ENCODE results near the gene NGFR. TPM values are rescaled to one million over a fixed set of nuclear protein-coding genes. Genes with fewer than 3 reads are reported as not detected.

Gene NGFR
- total RNA-seq, 1 donor from 2014 or later: 4.5 TPM

DNA sequence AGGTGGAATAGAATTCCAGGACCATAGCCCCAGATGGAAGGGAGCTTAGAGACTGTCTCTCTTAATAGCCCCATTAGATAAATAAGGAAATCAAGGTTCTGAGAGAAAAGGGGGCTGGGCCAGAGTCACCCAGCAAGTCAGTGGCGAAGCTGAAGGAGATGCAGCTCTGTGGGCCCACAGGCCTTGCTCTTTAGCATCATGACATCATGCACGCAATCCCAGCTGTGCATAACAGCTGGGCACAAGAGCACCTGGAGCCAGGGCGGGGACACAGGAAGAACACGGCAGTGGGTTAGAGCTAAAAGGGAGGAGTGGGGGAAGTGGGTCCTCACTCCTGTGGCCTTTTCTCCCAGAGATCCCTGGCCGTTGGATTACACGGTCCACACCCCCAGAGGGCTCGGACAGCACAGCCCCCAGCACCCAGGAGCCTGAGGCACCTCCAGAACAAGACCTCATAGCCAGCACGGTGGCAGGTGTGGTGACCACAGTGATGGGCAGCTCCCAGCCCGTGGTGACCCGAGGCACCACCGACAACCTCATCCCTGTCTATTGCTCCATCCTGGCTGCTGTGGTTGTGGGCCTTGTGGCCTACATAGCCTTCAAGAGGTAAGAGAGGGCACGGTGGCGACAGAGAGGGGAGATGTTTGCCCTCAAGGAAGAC lies 15.1 kb downstream of the NGFR start:
- peaks cover 2% of the 10 kb centered on the region for H3K27me3 Mint-ChIP-seq (ENCODE audit: unreplicated experiment)
- H3K9me3 Mint-ChIP-seq (ENCODE audit: unreplicated experiment): no peaks in the 10 kb centered on the region
- no peak overlapping the region for H3K4me3 Mint-ChIP-seq (ENCODE audit: unreplicated experiment)
- peaks cover 10% of the 10 kb centered on the region for H3K4me1 Mint-ChIP-seq (ENCODE audit: unreplicated experiment)
- H3K36me3 Mint-ChIP-seq (ENCODE audit: low read depth, unreplicated experiment): peaks cover 5% of the 10 kb centered on the region
- TF ChIP-seq, protein P1, sequence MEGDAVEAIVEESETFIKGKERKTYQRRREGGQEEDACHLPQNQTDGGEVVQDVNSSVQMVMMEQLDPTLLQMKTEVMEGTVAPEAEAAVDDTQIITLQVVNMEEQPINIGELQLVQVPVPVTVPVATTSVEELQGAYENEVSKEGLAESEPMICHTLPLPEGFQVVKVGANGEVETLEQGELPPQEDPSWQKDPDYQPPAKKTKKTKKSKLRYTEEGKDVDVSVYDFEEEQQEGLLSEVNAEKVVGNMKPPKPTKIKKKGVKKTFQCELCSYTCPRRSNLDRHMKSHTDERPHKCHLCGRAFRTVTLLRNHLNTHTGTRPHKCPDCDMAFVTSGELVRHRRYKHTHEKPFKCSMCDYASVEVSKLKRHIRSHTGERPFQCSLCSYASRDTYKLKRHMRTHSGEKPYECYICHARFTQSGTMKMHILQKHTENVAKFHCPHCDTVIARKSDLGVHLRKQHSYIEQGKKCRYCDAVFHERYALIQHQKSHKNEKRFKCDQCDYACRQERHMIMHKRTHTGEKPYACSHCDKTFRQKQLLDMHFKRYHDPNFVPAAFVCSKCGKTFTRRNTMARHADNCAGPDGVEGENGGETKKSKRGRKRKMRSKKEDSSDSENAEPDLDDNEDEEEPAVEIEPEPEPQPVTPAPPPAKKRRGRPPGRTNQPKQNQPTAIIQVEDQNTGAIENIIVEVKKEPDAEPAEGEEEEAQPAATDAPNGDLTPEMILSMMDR (IDR thresholded peaks at IDR 0.05; ENCODE audit: unreplicated experiment): no peak
- DNase-seq (ENCODE audit: low spot score): no peak
- no peak overlapping the region for H3K27ac Mint-ChIP-seq (ENCODE audit: unreplicated experiment)

- Mint-ChIP-seq H3K4me1 (ENCODE audit: unreplicated experiment) (peaks cover 10% of the 10 kb centered on the region), H3K4me3 (ENCODE audit: unreplicated experiment) (no peak overlapping the region), H3K36me3 (ENCODE audit: low read depth, unreplicated experiment) (peaks cover 5% of the 10 kb centered on the region), H3K27me3 (ENCODE audit: unreplicated experiment) (peaks cover 2% of the 10 kb centered on the region), H3K9me3 (ENCODE audit: unreplicated experiment) (no peaks in the 10 kb centered on the region), H3K27ac (ENCODE audit: unreplicated experiment) (no peak overlapping the region)
- TF ChIP-seq, protein P1 (IDR thresholded peaks at IDR 0.05; ENCODE audit: unreplicated experiment): no peak
- no peak for DNase-seq (ENCODE audit: low spot score)
These were observed 15.6 kb downstream of the NGFR start for GRCh38 chr17:49510720-49511110.

DNA sequence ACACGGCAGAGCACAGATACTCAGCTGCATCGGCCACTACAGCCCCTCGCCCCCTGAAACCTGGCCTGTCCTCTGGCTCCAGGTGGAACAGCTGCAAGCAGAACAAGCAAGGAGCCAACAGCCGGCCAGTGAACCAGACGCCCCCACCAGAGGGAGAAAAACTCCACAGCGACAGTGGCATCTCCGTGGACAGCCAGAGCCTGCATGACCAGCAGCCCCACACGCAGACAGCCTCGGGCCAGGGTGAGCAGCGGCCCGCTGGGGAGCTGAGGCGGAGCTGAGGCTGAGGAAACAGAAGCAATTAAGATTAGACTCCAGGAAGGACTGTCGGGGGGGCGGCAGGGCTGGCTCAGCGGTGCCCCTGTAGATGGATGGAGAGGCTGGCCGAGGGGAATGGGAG lies 16.7 kb downstream of the NGFR start:
- no peak overlapping the region for H3K27ac Mint-ChIP-seq (ENCODE audit: unreplicated experiment)
- H3K36me3 Mint-ChIP-seq (ENCODE audit: low read depth, unreplicated experiment): peaks cover 5% of the 10 kb centered on the region
- H3K27me3 Mint-ChIP-seq (ENCODE audit: unreplicated experiment): peaks cover 2% of the 10 kb centered on the region
- no peaks in the 10 kb centered on the region for H3K9me3 Mint-ChIP-seq (ENCODE audit: unreplicated experiment)
- TF ChIP-seq, protein P1 (IDR thresholded peaks at IDR 0.05; ENCODE audit: unreplicated experiment): no peak
- no peak for DNase-seq (ENCODE audit: low spot score)
- peaks cover 10% of the 10 kb centered on the region for H3K4me1 Mint-ChIP-seq (ENCODE audit: unreplicated experiment)
- H3K4me3 Mint-ChIP-seq (ENCODE audit: unreplicated experiment): no peak overlapping the region

- no peak for DNase-seq (ENCODE audit: low spot score)
- Mint-ChIP-seq H3K9me3 (ENCODE audit: unreplicated experiment) (no peaks in the 10 kb centered on the region), H3K4me1 (ENCODE audit: unreplicated experiment) (peaks cover 9% of the 10 kb centered on the region), H3K27ac (ENCODE audit: unreplicated experiment) (no peak overlapping the region), H3K27me3 (ENCODE audit: unreplicated experiment) (peaks cover 2% of the 10 kb centered on the region), H3K4me3 (ENCODE audit: unreplicated experiment) (no peak overlapping the region), H3K36me3 (ENCODE audit: low read depth, unreplicated experiment) (peaks cover 5% of the 10 kb centered on the region)
- TF ChIP-seq, protein P1 (IDR thresholded peaks at IDR 0.05; ENCODE audit: unreplicated experiment): no peak
These were observed 17.4 kb downstream of the NGFR start for GRCh38 chr17:49512296-49513043.

DNA sequence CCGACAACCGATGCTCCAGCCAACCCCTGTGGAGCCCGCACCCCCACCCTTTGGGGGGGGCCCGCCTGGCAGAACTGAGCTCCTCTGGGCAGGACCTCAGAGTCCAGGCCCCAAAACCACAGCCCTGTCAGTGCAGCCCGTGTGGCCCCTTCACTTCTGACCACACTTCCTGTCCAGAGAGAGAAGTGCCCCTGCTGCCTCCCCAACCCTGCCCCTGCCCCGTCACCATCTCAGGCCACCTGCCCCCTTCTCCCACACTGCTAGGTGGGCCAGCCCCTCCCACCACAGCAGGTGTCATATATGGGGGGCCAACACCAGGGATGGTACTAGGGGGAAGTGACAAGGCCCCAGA lies 17.9 kb downstream of the NGFR start:
- peaks cover 5% of the 10 kb centered on the region for H3K36me3 Mint-ChIP-seq (ENCODE audit: low read depth, unreplicated experiment)
- H3K9me3 Mint-ChIP-seq (ENCODE audit: unreplicated experiment): no peaks in the 10 kb centered on the region
- peaks cover 4% of the 10 kb centered on the region for H3K27me3 Mint-ChIP-seq (ENCODE audit: unreplicated experiment)
- no peak overlapping the region for H3K27ac Mint-ChIP-seq (ENCODE audit: unreplicated experiment)
- H3K4me1 Mint-ChIP-seq (ENCODE audit: unreplicated experiment): peaks cover 4% of the 10 kb centered on the region
- DNase-seq (ENCODE audit: low spot score): no peak
- no peak overlapping the region for H3K4me3 Mint-ChIP-seq (ENCODE audit: unreplicated experiment)
- TF ChIP-seq, protein P1 (IDR thresholded peaks at IDR 0.05; ENCODE audit: unreplicated experiment): no peak

Measured in endothelial cell (in vitro differentiated cells).